Fibroblast of villous mesenchyme (primary cell): ENCODE measurements around the gene TRPM2. TPM values are rescaled to one million over a fixed set of nuclear protein-coding genes. Genes with fewer than 3 reads are reported as not detected.

Experiments used
- DNase-seq: peaks from one replicate; pipeline ENCODE4 v3.0.0-alpha.2; 2010; ENCODE audit warnings: low read depth
- H3K4me3 ChIP-seq: 2 replicates; pipeline ENCODE4 v1.5.1; 2011; ENCODE audit warnings: low read depth, mild to moderate bottlenecking, low read length
- CTCF ChIP-seq: IDR thresholded peaks from 2 replicates; pipeline ENCODE4 v1.5.1; 2012; ENCODE audit warnings: low read depth, mild to moderate bottlenecking, low read length; ENCODE audit not compliant: insufficient read depth
- total RNA-seq: library from RNA; depleted of rRNA; stranded (reverse); fragments of >200 nt; gene quantifications from 2 replicates; pipeline ENCODE4 v1.2.3, GENCODE V29; 2012

TRPM2 gene
- total RNA-seq, 1 donor, result under 0.01 TPM

- DNase-seq, result no peak
- H3K4me3 ChIP-seq, result no peak overlapping the region
These were observed 109.4 kb downstream of the TRPM2 start for GRCh38 chr21:44462834-44463200.

GRCh38 chr21:44463724-44464123 is 110.3 kb downstream of the TRPM2 start:
- DNase-seq, result peak; percentile 4
- H3K4me3 ChIP-seq, result no peak overlapping the region
- TF ChIP-seq CTCF, result no peak

More at GRCh38 chr21:44462834-44463200, 109.4 kb downstream of the TRPM2 start:
- TF ChIP-seq CTCF, result no peak

- no peak for TF ChIP-seq CTCF
- DNase-seq, result no peak
- no peak overlapping the region for H3K4me3 ChIP-seq
These were observed 110.9 kb downstream of the TRPM2 start for GRCh38 chr21:44464351-44464750.

GRCh38 chr21:44466351-44466954 is 113.0 kb downstream of the TRPM2 start:
- DNase-seq, result no peak
- TF ChIP-seq CTCF, result no peak
- no peak overlapping the region for H3K4me3 ChIP-seq

- TF ChIP-seq CTCF, result no peak
- no peak for DNase-seq
- no peak overlapping the region for H3K4me3 ChIP-seq
These were observed 113.8 kb downstream of the TRPM2 start for GRCh38 chr21:44466996-44467858.

GRCh38 chr21:44467859-44468195 is 114.4 kb downstream of the TRPM2 start:
- H3K4me3 ChIP-seq, result no peak overlapping the region
- no peak for TF ChIP-seq CTCF
- DNase-seq, result no peak
